ENCODE data around the gene ADGRG7.
A peak's percentile ranks its signal among the peaks of the same experiment; 100 is the strongest.

The ADGRG7 gene

DNA sequence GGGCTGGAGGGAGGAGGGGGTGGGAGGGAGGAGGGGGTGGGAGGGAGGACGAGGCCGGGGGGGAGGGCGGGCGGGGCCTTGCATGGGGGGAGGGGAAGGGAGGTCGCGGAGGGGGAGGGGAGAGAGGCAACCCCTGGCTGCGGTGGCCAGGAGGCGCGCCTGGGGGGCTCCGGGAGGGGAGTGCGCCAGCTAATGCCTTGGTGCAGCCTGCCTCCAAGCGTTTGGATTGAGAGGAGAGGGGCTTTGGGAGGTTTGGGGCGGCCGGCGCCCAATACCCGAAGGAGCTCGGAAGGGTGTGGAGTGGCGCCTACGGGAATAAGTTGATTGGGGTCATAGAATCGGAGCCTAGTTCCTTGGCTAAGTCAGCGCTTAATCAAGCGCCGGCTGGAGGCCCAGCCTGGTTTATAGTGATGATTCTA is 100.5 kb downstream of the ADGRG7 start:
- TF ChIP-seq, protein P1, sequence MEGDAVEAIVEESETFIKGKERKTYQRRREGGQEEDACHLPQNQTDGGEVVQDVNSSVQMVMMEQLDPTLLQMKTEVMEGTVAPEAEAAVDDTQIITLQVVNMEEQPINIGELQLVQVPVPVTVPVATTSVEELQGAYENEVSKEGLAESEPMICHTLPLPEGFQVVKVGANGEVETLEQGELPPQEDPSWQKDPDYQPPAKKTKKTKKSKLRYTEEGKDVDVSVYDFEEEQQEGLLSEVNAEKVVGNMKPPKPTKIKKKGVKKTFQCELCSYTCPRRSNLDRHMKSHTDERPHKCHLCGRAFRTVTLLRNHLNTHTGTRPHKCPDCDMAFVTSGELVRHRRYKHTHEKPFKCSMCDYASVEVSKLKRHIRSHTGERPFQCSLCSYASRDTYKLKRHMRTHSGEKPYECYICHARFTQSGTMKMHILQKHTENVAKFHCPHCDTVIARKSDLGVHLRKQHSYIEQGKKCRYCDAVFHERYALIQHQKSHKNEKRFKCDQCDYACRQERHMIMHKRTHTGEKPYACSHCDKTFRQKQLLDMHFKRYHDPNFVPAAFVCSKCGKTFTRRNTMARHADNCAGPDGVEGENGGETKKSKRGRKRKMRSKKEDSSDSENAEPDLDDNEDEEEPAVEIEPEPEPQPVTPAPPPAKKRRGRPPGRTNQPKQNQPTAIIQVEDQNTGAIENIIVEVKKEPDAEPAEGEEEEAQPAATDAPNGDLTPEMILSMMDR (IDR thresholded peaks at IDR 0.05), result no peak
- H3K4me3 ChIP-seq, result peak overlapping the region; percentile 97
- peak; percentile 80 for DNase-seq (ENCODE audit: low spot score)

DNA sequence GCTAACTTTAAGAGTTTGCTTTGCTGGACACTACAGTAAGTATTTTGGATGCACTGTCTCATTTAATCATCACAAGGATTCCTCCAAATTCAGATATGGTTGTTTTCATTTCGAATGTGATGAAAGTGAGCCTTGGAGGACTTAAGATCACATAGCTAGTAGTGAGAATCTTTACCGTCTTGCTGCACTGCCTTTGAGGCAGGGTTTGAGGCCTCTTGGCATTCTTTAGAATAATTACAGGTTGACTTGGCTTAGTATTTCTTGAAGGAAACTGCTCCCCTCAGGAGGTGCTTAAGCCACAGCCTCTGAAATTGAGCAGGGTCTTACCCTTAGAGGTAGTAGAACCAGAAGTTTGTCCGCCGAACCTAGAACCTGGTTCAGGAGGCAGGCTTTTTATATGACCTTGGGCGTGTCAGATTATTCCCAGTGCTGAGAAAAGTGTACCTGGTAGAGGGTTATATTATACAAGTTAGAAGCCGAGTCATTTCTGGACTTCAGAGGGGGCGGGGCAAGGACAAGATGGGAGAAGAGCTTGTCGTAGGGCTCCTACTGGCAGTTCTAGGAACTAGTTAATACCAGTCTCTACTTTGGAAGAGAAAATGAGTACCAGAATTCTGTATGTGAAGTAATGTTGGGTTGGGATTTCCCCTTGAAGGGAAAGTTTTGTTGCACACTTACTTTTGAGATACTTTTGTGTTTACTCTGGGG is 101.0 kb downstream of the ADGRG7 start:
- Histone ChIP-seq H3K27ac (peak overlapping the region; percentile 97 to 100), H3K4me3 (peak overlapping the region; percentile 97)
- TF ChIP-seq, protein P1 (IDR thresholded peaks at IDR 0.05), result no peak
- no peak for DNase-seq (ENCODE audit: low spot score)

More for the DNA sequence above, 100.5 kb downstream of the ADGRG7 start:
- peak overlapping the region; percentile 97 to 100 for H3K27ac ChIP-seq

DNA sequence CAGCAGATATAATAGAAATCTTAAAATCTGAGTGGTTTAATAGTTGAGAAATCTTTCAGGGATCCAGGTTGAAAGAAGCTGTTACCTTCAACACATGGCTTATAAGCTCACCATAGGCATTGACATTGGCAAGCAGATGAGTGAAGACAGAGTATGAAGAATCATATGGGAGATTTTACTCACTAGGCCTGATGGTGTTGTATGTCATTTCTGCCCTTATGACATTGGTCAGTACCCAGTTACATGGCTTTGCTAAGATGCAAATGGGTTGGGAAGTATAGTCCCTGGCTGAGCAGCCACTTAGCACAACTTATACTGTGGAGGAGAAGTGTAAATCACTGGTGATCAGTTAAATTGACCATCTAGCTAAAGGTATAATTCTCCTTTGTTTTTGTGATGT is 105.8 kb downstream of the ADGRG7 start:
- no peak overlapping the region for H3K4me3 ChIP-seq
- TF ChIP-seq, protein P1 (IDR thresholded peaks at IDR 0.05), result no peak
- DNase-seq (ENCODE audit: low spot score), result no peak
- no peak overlapping the region for H3K27ac ChIP-seq

DNA sequence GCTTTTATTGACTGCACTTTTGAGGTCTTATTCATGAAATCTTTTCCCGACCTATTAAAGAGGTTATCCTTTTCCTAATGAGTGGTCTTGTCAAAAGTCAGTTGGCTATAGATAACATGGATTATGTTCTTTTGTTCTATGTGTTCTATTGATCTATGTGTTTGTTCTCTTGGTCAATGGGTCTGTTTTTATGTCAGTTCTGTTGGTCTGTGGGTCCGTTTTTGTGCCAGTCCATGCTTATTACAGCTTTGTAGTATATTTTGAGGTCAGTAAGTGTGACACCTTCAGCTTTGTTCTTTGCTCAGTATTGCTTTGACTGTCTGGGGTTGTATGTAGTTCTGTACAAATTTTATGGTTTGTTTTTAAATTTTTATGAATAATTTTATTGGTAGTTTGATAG is 107.7 kb downstream of the ADGRG7 start:
- H3K4me3 ChIP-seq, result no peak overlapping the region
- TF ChIP-seq, protein P1 (IDR thresholded peaks at IDR 0.05), result no peak
- DNase-seq (ENCODE audit: low spot score), result no peak
- no peak overlapping the region for H3K27ac ChIP-seq

DNA sequence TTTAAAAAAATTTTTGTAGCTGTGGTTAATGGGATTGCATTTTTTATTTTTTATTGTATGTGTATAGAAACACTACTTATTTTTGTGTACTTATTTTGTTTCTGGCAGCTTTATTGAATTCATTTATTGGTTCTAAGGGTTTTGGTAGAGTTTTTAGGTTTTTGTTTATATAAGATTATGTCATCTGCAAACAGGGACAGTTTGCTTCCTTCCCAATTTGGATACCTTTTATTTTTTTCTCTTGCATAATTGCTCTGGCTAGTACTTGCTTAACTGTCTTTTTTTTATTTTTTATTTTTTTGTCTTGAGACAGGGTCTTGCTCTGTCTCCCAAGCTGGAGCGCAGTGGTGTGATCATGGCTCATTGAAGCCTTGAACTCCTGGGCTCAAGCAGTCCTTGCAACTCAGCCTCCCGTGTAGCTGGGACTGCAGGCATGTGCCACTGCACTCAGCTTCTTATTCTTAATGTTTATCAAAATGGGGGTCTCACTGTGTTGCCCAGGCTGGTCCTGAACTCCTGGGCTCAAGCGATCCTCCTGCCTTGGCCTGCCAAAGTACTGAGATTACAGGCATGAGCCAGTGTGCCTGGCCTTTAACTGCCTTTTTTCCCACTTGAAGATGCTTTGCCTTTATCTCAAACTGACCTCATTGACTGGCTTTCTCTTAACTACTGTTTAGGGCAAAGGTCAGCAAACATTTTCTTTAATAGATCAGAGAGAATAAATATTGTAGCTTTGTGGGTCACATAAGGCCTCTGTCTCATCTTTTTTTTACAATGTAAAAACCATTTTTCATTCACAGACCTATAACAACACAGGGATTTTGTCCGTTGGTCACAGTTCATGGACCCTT is 108.5 kb downstream of the ADGRG7 start:
- no peak for DNase-seq (ENCODE audit: low spot score)

DNA sequence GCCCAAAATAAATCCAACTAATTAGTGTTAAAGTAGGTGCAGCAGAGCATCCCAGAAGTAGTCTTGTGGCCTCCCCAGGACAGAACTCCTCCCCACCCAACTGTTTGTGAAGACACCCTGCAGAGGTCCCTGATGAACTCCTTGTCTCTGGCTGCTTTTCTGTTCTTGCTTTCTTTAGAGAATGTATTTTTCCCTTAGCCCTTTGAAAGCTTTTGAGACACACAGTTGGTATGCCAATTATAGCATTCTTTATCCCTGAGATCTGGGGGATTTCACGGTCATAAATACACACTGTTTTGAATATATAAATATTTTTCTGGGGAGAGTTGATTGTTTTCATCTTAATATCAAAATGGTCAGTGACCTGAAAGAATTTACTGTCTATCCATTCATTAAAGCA is 109.7 kb downstream of the ADGRG7 start:
- no peak for DNase-seq (ENCODE audit: low spot score)
- H3K27ac ChIP-seq, result no peak overlapping the region
- H3K4me3 ChIP-seq, result no peak overlapping the region
- TF ChIP-seq, protein P1 (IDR thresholded peaks at IDR 0.05), result no peak

More for the DNA sequence above, 108.5 kb downstream of the ADGRG7 start:
- TF ChIP-seq, protein P1 (IDR thresholded peaks at IDR 0.05), result no peak
- no peak overlapping the region for H3K4me3 ChIP-seq
- H3K27ac ChIP-seq, result no peak overlapping the region
